Measurements from ENCODE around the gene ARAF. TPM values are rescaled to one million over a fixed set of nuclear protein-coding genes. Genes with fewer than 3 reads are reported as not detected.
"Not testable (repeated sequence)": the region's sequence is repeated elsewhere in the genome, so short reads cannot be mapped to it uniquely, and the experiment has no call there.

ARAF gene
- 10 to 100 TPM in 7 of 8 experiments, 1 to 10 TPM in 1; 9.8 to 44.9 (median 25.4) TPM for total RNA-seq

DNA sequence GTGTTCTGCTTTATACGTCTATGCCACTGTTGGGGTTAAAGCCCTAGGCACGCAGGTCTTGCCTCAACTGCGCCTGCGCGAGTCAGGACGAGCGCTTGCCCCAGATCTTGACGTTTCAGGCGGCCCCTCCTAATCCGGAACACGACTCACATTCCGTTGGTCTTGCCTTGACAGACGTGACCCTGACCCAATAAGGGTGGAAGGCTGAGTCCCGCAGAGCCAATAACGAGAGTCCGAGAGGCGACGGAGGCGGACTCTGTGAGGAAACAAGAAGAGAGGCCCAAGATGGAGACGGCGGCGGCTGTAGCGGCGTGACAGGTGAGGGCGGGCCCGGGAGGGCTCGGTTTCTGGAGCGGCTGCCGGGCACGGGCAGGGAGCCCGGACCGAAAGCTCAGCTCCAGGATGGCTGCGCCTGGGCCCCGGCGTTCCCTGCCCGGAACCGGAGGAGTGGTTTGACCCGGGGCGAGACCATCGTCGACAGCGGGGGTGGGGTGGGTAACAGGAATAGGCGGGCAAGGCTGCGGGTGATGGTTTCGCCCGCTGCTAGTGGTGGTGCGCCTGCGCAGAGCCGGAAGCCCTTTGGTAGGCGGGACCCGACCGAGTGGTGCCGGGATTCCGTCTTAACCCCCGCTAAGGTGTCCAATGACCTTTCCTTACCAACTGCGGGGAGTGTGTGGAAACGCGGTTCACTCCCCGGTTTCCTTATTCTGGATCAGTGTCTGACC lies at the start of gene ARAF:
Gene ARAF (plus strand): TSS at position 272 of the 725 bp plus-strand sequence. CDS start 1,763 bp downstream, outside the sequence.
- peak; percentile 78 to 93 (median 90) for ATAC-seq (replicated peaks in 6 of 8)
- Histone ChIP-seq H3K4me1 (replicated peaks in 1 of 2) (peaks cover 6 to 10% of the 10 kb centered on the region in 2 donors), H3K4me3 (peak within 1 kb of the TSS; percentile 60 to 95 (median 89)), H3K27ac (peak within 1 kb of the TSS; percentile 99 to 100)
- in situ Hi-C loops (cut with MboI; ENCODE audit: low pct_unique_long_range_greater_than_20kb in 2 of 9, low sequenced_read_pairs in 9 of 9, unreplicated experiment in 9 of 9): no loop called here
- no CpG with 5 or more reads among the region's 59 CpGs for WGBS, 10 experiments

- in situ Hi-C loops (cut with MboI; ENCODE audit: low pct_unique_long_range_greater_than_20kb in 2 of 9, low sequenced_read_pairs in 9 of 9, unreplicated experiment in 9 of 9): loop anchor here in 6 of 9 experiments (25.0 kb wide), 2 partner anchors 300 to 325 kb away; partner anchors contain the start of genes CDK16 (in 4 of the 6) and UBA1 (in 2 of the 6)
- not testable (repeated sequence) for H3K27ac ChIP-seq; ATAC-seq (replicated peaks in 6 of 8); H3K4me1 ChIP-seq (replicated peaks in 1 of 2)
- WGBS, 10 experiments: 50% methylated on average over 2 of the region's 6 CpGs; no CpG with 5 or more reads in 9 of the 10 experiments
- peak overlapping the region in 4 of 5 donors; percentile 18 to 40 (median 38) for H3K4me3 ChIP-seq
These were observed 48.6 kb upstream of the ARAF start for GRCh38 chrX:47512383-47512782.

- peak overlapping the region; percentile 42 to 48 (median 46) for H3K4me3 ChIP-seq
- in situ Hi-C loops (cut with MboI; ENCODE audit: low pct_unique_long_range_greater_than_20kb in 2 of 9, low sequenced_read_pairs in 9 of 9, unreplicated experiment in 9 of 9): loop anchor here in 6 of 9 experiments (25.0 kb wide), 2 partner anchors 301 to 326 kb away; partner anchors contain the start of genes CDK16 (in 4 of the 6) and UBA1 (in 2 of the 6)
- 0 to 100% (median 47%) methylated on average over 1 to 3 of the region's 70 CpGs; no CpG with 5 or more reads in 6 of the 10 experiments for WGBS, 10 experiments
- peak; percentile 59 to 91 (median 84) for ATAC-seq (replicated peaks in 6 of 8)
- H3K4me1 ChIP-seq (replicated peaks in 1 of 2): not testable (repeated sequence)
- peak overlapping the region; percentile 71 to 77 for H3K27ac ChIP-seq
These were observed 47.7 kb upstream of the ARAF start for GRCh38 chrX:47513034-47513965.

DNA sequence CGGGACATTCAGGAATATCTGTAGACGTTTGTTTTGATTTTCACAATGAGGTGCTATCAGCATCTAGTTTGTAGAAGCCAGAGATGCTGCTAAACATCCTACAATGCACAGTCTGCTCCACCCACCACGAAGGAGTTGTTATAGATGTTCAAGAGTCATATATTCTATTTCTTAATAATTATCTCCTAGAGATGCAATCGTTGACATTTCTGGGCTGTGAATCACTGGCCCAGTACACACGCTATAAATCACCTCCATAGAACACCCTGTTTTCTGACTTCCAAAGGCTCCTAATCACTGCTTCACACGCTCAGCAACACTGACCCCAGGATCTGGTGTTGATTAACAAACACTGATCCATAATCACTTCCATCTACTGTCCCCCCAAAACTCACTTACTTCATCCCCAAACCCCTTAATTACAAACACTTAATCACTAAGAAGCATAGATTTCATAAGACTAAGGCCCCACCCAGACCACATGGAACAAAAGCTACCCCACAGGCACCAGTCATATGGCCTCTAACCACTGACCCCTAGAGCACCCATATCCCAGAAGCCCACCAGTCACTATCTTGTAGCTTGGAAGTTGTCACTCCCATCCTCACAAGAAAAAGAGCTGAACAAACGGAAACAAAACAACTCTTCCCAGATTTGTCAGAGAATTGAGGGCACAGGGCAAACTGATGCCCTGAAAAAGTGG lies 46.3 kb upstream of the ARAF start:
- H3K27ac ChIP-seq: no peak overlapping the region
- 35 to 51% (median 50%) methylated on average over 1 to 5 of the region's 7 CpGs; no CpG with 5 or more reads in 7 of the 10 experiments for WGBS, 10 experiments

GRCh38 chrX:47515941-47516665 lies 44.9 kb upstream of the ARAF start:
- in situ Hi-C loops (cut with MboI; ENCODE audit: low pct_unique_long_range_greater_than_20kb in 2 of 9, low sequenced_read_pairs in 9 of 9, unreplicated experiment in 9 of 9): loop anchor here in 6 of 9 experiments (25.0 kb wide), 2 partner anchors 304 to 329 kb away; partner anchors contain the start of genes CDK16 (in 4 of the 6) and UBA1 (in 2 of the 6)
- Histone ChIP-seq H3K4me1 (replicated peaks in 1 of 2) (peaks cover 5 to 6% of the 10 kb centered on the region in 2 donors), H3K4me3 (no peak overlapping the region), H3K27ac (no peak overlapping the region)
- no peak for ATAC-seq (replicated peaks in 6 of 8)
- 40 to 100% (median 83%) methylated on average over 1 to 8 of the region's 8 CpGs; no CpG with 5 or more reads in 5 of the 10 experiments for WGBS, 10 experiments

More for the DNA sequence above, 46.3 kb upstream of the ARAF start:
- Histone ChIP-seq H3K4me1 (replicated peaks in 1 of 2) (peaks cover 5 to 6% of the 10 kb centered on the region in 2 donors), H3K4me3 (no peak overlapping the region)
- ATAC-seq (replicated peaks in 6 of 8): no peak
- in situ Hi-C loops (cut with MboI; ENCODE audit: low pct_unique_long_range_greater_than_20kb in 2 of 9, low sequenced_read_pairs in 9 of 9, unreplicated experiment in 9 of 9): loop anchor here in 6 of 9 experiments (25.0 kb wide), 2 partner anchors 302 to 327 kb away; partner anchors contain the start of genes CDK16 (in 4 of the 6) and UBA1 (in 2 of the 6)

DNA sequence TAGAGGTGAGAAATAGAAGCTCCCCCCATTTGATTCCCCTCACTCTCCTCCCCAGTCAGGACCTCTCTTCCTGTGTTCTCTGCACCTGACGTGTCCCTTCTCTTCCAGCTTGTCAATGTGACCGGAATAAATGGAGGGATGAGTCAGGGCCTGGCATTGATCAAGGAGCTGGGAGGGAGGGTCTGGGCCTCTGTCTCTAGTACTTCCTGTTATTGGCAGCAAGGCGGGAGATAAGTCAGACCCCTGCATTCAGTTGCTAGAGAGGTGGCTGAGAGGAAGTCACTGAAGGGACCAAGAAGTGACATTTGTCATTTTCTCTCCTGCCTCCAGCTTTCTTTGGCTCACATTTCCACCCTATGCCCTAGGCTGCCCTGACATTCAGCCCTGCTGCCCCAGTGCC lies 42.9 kb upstream of the ARAF start:
- 40 to 60% methylated on average over 1 of the region's 3 CpGs; no CpG with 5 or more reads in 8 of the 10 experiments for WGBS, 10 experiments
- peak in 5 of 8 experiments; percentile 79 to 86 (median 81) for ATAC-seq (replicated peaks in 6 of 8)
- Histone ChIP-seq H3K4me3 (no peak overlapping the region), H3K27ac (peak overlapping the region in 1 of 2 donors; percentile 86), H3K4me1 (replicated peaks in 1 of 2) (peaks cover 5 to 6% of the 10 kb centered on the region in 2 donors)
- in situ Hi-C loops (cut with MboI; ENCODE audit: low pct_unique_long_range_greater_than_20kb in 2 of 9, low sequenced_read_pairs in 9 of 9, unreplicated experiment in 9 of 9): loop anchor here in 6 of 9 experiments (25.0 kb wide), 2 partner anchors 306 to 331 kb away; partner anchors contain the start of genes CDK16 (in 4 of the 6) and UBA1 (in 2 of the 6)

- H3K27ac ChIP-seq: peak overlapping the region in 1 of 2 donors; percentile 68
- H3K4me3 ChIP-seq: peak overlapping the region; percentile 30 to 69 (median 44)
- 0 to 70% (median 50%) methylated on average over 2 to 8 of the region's 33 CpGs; no CpG with 5 or more reads in 5 of the 10 experiments for whole genome bisulfite sequencing, 10 experiments
- ATAC-seq (replicated peaks in 6 of 8): peak; percentile 99 to 100 (median 100)
- peaks cover 0 to 2% of the 10 kb centered on the region in 2 donors for H3K4me1 ChIP-seq (replicated peaks in 1 of 2)
- in situ Hi-C loops (cut with MboI; ENCODE audit: low pct_unique_long_range_greater_than_20kb in 2 of 9, low sequenced_read_pairs in 9 of 9, unreplicated experiment in 9 of 9): loop anchor here in 6 of 9 experiments (25.0 kb wide), 2 partner anchors 311 to 336 kb away; partner anchors contain the start of genes CDK16 (in 4 of the 6) and UBA1 (in 2 of the 6)
These were observed 37.7 kb upstream of the ARAF start for GRCh38 chrX:47523297-47523696.

GRCh38 chrX:47523713-47524166 lies 37.3 kb upstream of the ARAF start:
- in situ Hi-C loops (cut with MboI; ENCODE audit: low pct_unique_long_range_greater_than_20kb in 2 of 9, low sequenced_read_pairs in 9 of 9, unreplicated experiment in 9 of 9): loop anchor here in 6 of 9 experiments (25.0 kb wide), 2 partner anchors 311 to 336 kb away; partner anchors contain the start of genes CDK16 (in 4 of the 6) and UBA1 (in 2 of the 6)
- no peaks in the 10 kb centered on the region for H3K4me1 ChIP-seq (replicated peaks in 1 of 2)
- peak overlapping the region; percentile 30 to 69 (median 44) for H3K4me3 ChIP-seq
- H3K27ac ChIP-seq: peak overlapping the region in 1 of 2 donors; percentile 68
- 28% methylated on average over 4 of the region's 34 CpGs; no CpG with 5 or more reads in 9 of the 10 experiments for WGBS, 10 experiments
- peak; percentile 27 to 71 (median 61) for ATAC-seq (replicated peaks in 6 of 8)

GRCh38 chrX:47529548-47529947 lies 31.5 kb upstream of the ARAF start:
- 76 to 97% (median 86%) methylated on average over 2 to 4 of the region's 8 CpGs; no CpG with 5 or more reads in 7 of the 10 experiments for WGBS, 10 experiments
- ATAC-seq (replicated peaks in 6 of 8): no peak
- in situ Hi-C loops (cut with MboI; ENCODE audit: low pct_unique_long_range_greater_than_20kb in 2 of 9, low sequenced_read_pairs in 9 of 9, unreplicated experiment in 9 of 9): no loop called here

GRCh38 chrX:47530049-47530448 lies 31.0 kb upstream of the ARAF start:
- in situ Hi-C loops (cut with MboI; ENCODE audit: low pct_unique_long_range_greater_than_20kb in 2 of 9, low sequenced_read_pairs in 9 of 9, unreplicated experiment in 9 of 9): no loop called here

More at GRCh38 chrX:47529548-47529947, 31.5 kb upstream of the ARAF start:
- H3K4me1 ChIP-seq (replicated peaks in 1 of 2): no peaks in the 10 kb centered on the region
- H3K27ac ChIP-seq: no peak overlapping the region
- no peak overlapping the region for H3K4me3 ChIP-seq

DNA sequence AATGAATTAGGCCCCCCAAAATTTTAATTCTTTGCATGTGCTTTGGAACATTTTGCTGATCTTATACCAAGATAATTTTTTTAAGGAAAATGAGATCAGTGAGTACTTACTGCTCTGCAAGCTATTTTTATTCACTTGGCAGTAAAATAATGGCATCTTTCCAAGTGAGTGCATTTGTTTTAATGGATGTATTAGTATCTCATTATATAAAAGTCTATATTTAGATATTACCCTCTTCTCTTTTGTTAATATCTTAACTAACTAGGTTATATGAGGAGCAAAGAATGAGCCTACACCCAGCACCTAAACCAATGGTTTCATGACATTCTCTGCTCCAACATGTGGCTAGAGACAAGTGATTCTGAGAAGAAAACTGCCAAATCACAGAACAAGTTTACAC lies 21.1 kb upstream of the ARAF start:
- H3K27ac ChIP-seq: no peak overlapping the region
- no peak for ATAC-seq (replicated peaks in 6 of 8)
- no peak overlapping the region for H3K4me3 ChIP-seq
- peaks cover 3% of the 10 kb centered on the region in 2 donors for H3K4me1 ChIP-seq (replicated peaks in 1 of 2)
- in situ Hi-C loops (cut with MboI; ENCODE audit: low pct_unique_long_range_greater_than_20kb in 2 of 9, low sequenced_read_pairs in 9 of 9, unreplicated experiment in 9 of 9): no loop called here

More at GRCh38 chrX:47530049-47530448, 31.0 kb upstream of the ARAF start:
- WGBS, 10 experiments: 71% methylated on average over 5 of the region's 6 CpGs; no CpG with 5 or more reads in 9 of the 10 experiments
- no peak overlapping the region for H3K4me3 ChIP-seq
- no peaks in the 10 kb centered on the region for H3K4me1 ChIP-seq (replicated peaks in 1 of 2)
- ATAC-seq (replicated peaks in 6 of 8): no peak
- H3K27ac ChIP-seq: no peak overlapping the region
